GM12878 (cell line): ENCODE measurements around the gene CHD1L. TPM values are rescaled to one million over a fixed set of nuclear protein-coding genes. Genes with fewer than 3 reads are reported as not detected.

Experiments
- ATAC-seq: fragments of 200-7000 bp; cut with Tn5 transposase; 3 replicates; pipeline ENCODE4 v1.9.1; 2020; ENCODE audit warnings: mild to moderate bottlenecking, moderate library complexity
- BruUV-seq: library from RNA; stranded (reverse); fragments of 400-500 nt; replicated peaks from 2 replicates; lab custom pipeline; 2021; lab: Mats Ljungman, UMichigan
- CTCF ChIA-PET: fragments of 300-600 bp; sonication (Branson Sonifier 250); formaldehyde crosslinking; extraction: SDS; loops from one replicate; lab custom pipeline; 2021; ENCODE audit warnings: inconsistent platforms; lab: Yijun Ruan, JAX
- POLR2A ChIA-PET: fragments of 350-600 bp; formaldehyde crosslinking; extraction: SDS; loops from one replicate; lab custom pipeline; 2021; ENCODE audit warnings: inconsistent platforms; lab: Charles Lee
- RAD21 ChIA-PET: fragments of 300-600 bp; sonication (Branson Sonifier 250); formaldehyde crosslinking; loops from one replicate; lab custom pipeline; 2023; ENCODE audit warnings: antibody characterized with exemption; ENCODE audit not compliant: unreplicated experiment; lab: Charles Lee
- SMC1A ChIA-PET: fragments of 300-600 bp; sonication (Branson Sonifier 250); formaldehyde crosslinking; loops from one replicate; lab custom pipeline; 2023; ENCODE audit not compliant: unreplicated experiment, uncharacterized antibody; lab: Charles Lee
- DNase-seq: peaks from one replicate; pipeline ENCODE4 v3.0.0-alpha.2; 2011; ENCODE audit warnings: low read depth, low spot score
- FAIRE-seq: peaks from 3 replicates; lab custom pipeline; 2011; peaks lifted over from hg19 to GRCh38; lab: Jason Lieb, UNC
- H2AFZ ChIP-seq: 2 replicates; pipeline ENCODE4 v1.6.0; 2011; ENCODE audit warnings: low read depth, low read length, control low read depth; ENCODE audit not compliant: control insufficient read depth
- H3K27ac ChIP-seq: 2 replicates; pipeline ENCODE4 v1.5.1; 2011; ENCODE audit warnings: control low read depth; ENCODE audit not compliant: control insufficient read depth, insufficient read depth
- H3K27me3 ChIP-seq, 2 experiments: replicated peaks in 1 of 2; 2 replicates each; pipeline versions ENCODE4 v1.6.0 to v1.6.1; 2011; ENCODE audit warnings: low read length in 1 of 2; ENCODE audit not compliant: control insufficient read depth in 2 of 2, insufficient read depth in 2 of 2
- H3K36me3 ChIP-seq, 2 experiments: 2 replicates each; pipeline ENCODE4 v1.5.1; 2011; ENCODE audit warnings: low read length in 1 of 2; ENCODE audit not compliant: control insufficient read depth in 2 of 2, insufficient read depth in 2 of 2
- H3K4me1 ChIP-seq: 2 replicates; pipeline ENCODE4 v1.6.1; 2011; ENCODE audit warnings: mild to moderate bottlenecking, low read length, moderate library complexity, mixed read lengths; ENCODE audit not compliant: control insufficient read depth, insufficient read depth
- H3K4me2 ChIP-seq: 2 replicates; pipeline ENCODE4 v1.6.0; 2011; ENCODE audit warnings: control low read depth; ENCODE audit not compliant: control insufficient read depth, insufficient read depth
- H3K4me3 ChIP-seq: fragments of 200-600 bp; sonication (generic); 2 replicates; pipeline ENCODE4 v1.5.1; 2016
- H3K79me2 ChIP-seq: 2 replicates; pipeline ENCODE4 v1.6.0; 2011; ENCODE audit warnings: low read length; ENCODE audit not compliant: control insufficient read depth, insufficient read depth
- H3K9ac ChIP-seq: 2 replicates; pipeline ENCODE4 v1.8.0; 2011; ENCODE audit warnings: low read length, control low read depth, mixed read lengths; ENCODE audit not compliant: control insufficient read depth, insufficient read depth
- H3K9me3 ChIP-seq: replicated peaks from 3 replicates; pipeline ENCODE4 v1.5.1; 2011; ENCODE audit warnings: mild to moderate bottlenecking, low read length; ENCODE audit not compliant: control insufficient read depth, insufficient read depth
- H4K20me1 ChIP-seq: 2 replicates; pipeline ENCODE4 v1.6.0; 2011; ENCODE audit not compliant: control insufficient read depth, insufficient read depth
- WGBS: methylation state at CpG from one replicate; pipeline ENCODE4 v1.1.6; 2016; ENCODE audit warnings: low lambda C conversion rate; ENCODE audit not compliant: insufficient replicate concordance, insufficient coverage; ENCODE audit errors: missing lambda C conversion rate; 5-methylcytosine and 5-hydroxymethylcytosine counted together
- in situ Hi-C: fragments of 300-500 bp; cut with MboI; formaldehyde crosslinking; loops from 9 replicates; pipeline ENCODE4 v1.14.3; 2018; ENCODE audit warnings: mixed read lengths
- intact Hi-C: fragments of 100-400 bp; cut with micrococcal nuclease; formaldehyde crosslinking; loops from one replicate; pipeline ENCODE4 v1.14.2; 2022; ENCODE audit not compliant: unreplicated experiment
- polyA plus RNA-seq, 11 experiments: library from polyadenylated mRNA; depleted of rRNA in 4 of 11; unstranded in 6 of 11; stranded (reverse) in 5 of 11; fragments of >200 nt; fragmentation: Nextera tagmentation in 4 of 11; fragmentation: Illumina TruSeq in 1 of 11; extraction: Ambion mirVana in 4 of 11; extraction: Trizol in 1 of 11; gene quantifications; 1 replicate in 1 of 11; 2 replicates in 10 of 11; pipeline versions ENCODE4 v1.2.1 to v1.2.3, GENCODE V29; 2011 to 2016; ENCODE audit warnings: inconsistent platforms in 2 of 11, missing spikeins in 2 of 11, low read depth in 1 of 11
- total RNA-seq, 4 experiments: library from RNA; depleted of rRNA in 3 of 4; stranded (reverse); fragments of >200 nt in 3 of 4; fragmentation: Illumina TruSeq in 1 of 4; extraction: Trizol in 1 of 4; gene quantifications; 2 replicates each; pipeline versions ENCODE4 v1.2.1 to v1.2.3, GENCODE V29; 2013 to 2021
- TF ChIP-seq, protein P1 (sequence below): fragments of 150-350 bp; IDR thresholded peaks from 2 replicates; pipeline ENCODE4 v1.6.1; 2014; ENCODE audit warnings: mild to moderate bottlenecking, low read depth, low read length
- TF ChIP-seq, protein P2 (sequence below): fragments of 450-650 bp; IDR thresholded peaks from 2 replicates; pipeline ENCODE4 v1.6.1; 2016; ENCODE audit warnings: mild to moderate bottlenecking

Gene CHD1L
- total and polyA plus RNA-seq, 10 of the 15 experiments (the other 5 are each of a cell fraction or from before 2014, with no cell fraction given), result 21.2 to 54.2 (median 44.5) TPM

DNA sequence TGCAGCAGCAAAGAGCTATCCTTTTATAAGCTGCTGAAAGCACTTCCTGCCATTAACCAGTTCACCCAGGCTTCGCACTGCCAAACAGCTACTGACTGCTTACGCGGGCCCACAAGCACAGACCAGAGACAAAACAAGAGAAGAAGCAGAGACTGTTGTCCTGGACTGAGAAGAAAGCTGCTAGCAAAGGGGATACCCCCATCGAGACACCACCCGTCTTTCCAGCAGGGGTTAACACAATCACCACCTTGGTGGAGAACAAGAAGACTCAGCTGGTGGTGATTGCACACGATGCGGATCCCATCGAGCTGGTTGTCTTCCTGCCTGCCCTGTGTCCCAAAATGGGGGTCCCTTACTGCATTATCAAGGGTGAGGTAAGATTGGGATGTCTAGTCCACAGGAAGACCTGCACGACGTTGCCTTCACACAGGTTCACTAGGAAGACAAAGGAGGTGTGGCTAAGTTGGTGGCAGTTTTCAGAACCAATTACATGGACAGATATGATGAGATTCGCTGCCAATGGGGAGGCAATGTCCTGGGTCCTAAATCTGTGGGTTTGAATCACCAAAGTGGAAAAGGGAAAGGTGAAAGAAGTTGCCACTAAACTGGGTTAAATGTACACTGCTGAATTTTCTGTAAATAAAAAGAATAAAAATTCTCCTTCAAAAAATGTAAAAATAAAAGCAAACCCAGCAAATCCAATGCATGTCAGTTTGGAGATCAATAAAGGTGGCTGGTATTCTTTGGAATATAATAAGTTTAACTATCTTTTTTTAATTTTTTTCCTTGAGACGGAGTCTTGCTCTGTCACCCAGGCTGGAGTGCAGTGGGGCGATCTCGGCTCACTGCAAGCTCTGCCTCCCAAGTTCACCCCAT, 18.5 kb upstream of the CHD1L start:
- no peak overlapping the region for H3K4me3 ChIP-seq
- H3K27me3 ChIP-seq, result peaks cover 0 to 2% of the 10 kb centered on the region in 2 experiments; a peak in 1 of 4 replicates
- H3K36me3 ChIP-seq, result no peaks in the 10 kb centered on the region
- DNase-seq (no peak), ATAC-seq (no peak), FAIRE-seq (no peak)
- H3K79me2 ChIP-seq, result no peaks in the 10 kb centered on the region
- no peak overlapping the region for H2AFZ ChIP-seq
- no peak overlapping the region for H3K9ac ChIP-seq
- intact Hi-C loops (no loop called here), in situ Hi-C loops (no loop called here)
- ChIA-PET SMC1A (no interaction called here), RAD21 (no interaction called here), CTCF (interaction anchor here (0.8 to 1.7 kb wide), 3 partner anchors 18 to 51 kb away, joined by 3 to 5 read pairs (median 3); no protein-coding TSS in a partner anchor), POLR2A (no interaction called here)
- no peaks in the 10 kb centered on the region for H4K20me1 ChIP-seq
- TF ChIP-seq, protein P1, sequence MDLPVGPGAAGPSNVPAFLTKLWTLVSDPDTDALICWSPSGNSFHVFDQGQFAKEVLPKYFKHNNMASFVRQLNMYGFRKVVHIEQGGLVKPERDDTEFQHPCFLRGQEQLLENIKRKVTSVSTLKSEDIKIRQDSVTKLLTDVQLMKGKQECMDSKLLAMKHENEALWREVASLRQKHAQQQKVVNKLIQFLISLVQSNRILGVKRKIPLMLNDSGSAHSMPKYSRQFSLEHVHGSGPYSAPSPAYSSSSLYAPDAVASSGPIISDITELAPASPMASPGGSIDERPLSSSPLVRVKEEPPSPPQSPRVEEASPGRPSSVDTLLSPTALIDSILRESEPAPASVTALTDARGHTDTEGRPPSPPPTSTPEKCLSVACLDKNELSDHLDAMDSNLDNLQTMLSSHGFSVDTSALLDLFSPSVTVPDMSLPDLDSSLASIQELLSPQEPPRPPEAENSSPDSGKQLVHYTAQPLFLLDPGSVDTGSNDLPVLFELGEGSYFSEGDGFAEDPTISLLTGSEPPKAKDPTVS, result no peak
- TF ChIP-seq, protein P2, sequence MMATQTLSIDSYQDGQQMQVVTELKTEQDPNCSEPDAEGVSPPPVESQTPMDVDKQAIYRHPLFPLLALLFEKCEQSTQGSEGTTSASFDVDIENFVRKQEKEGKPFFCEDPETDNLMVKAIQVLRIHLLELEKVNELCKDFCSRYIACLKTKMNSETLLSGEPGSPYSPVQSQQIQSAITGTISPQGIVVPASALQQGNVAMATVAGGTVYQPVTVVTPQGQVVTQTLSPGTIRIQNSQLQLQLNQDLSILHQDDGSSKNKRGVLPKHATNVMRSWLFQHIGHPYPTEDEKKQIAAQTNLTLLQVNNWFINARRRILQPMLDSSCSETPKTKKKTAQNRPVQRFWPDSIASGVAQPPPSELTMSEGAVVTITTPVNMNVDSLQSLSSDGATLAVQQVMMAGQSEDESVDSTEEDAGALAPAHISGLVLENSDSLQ, result no peak
- no TSS peak for BruUV-seq
- WGBS, result 87% methylated on average over 14 of the region's 14 CpGs
- 0 out of 2 replicates have a peak, but pooled peaks cover 3% of the 10 kb centered on the region for H3K4me1 ChIP-seq
- H3K9me3 ChIP-seq, result no peaks in the 10 kb centered on the region
- no peak overlapping the region for H3K27ac ChIP-seq
- no peak overlapping the region for H3K4me2 ChIP-seq
